OCI-LY3 (cell line): ENCODE data around the gene RSAD1.

ENCODE experiments used
- EZH2phosphoT487 ChIP-seq: fragments of 200-600 bp; shearing (Covaris generic); IDR thresholded peaks from 2 replicates; pipeline ENCODE4 v1.6.1; 2018; ENCODE audit warnings: antibody characterized with exemption, mixed run types, low read depth
- TF ChIP-seq, protein P1 (sequence below): fragments of 200-600, 300-600 bp; sonication (generic); IDR thresholded peaks from 2 replicates; pipeline ENCODE4 v1.5.1; 2014; ENCODE audit warnings: antibody characterized with exemption, low read length, low read depth

- TF ChIP-seq, protein P1, sequence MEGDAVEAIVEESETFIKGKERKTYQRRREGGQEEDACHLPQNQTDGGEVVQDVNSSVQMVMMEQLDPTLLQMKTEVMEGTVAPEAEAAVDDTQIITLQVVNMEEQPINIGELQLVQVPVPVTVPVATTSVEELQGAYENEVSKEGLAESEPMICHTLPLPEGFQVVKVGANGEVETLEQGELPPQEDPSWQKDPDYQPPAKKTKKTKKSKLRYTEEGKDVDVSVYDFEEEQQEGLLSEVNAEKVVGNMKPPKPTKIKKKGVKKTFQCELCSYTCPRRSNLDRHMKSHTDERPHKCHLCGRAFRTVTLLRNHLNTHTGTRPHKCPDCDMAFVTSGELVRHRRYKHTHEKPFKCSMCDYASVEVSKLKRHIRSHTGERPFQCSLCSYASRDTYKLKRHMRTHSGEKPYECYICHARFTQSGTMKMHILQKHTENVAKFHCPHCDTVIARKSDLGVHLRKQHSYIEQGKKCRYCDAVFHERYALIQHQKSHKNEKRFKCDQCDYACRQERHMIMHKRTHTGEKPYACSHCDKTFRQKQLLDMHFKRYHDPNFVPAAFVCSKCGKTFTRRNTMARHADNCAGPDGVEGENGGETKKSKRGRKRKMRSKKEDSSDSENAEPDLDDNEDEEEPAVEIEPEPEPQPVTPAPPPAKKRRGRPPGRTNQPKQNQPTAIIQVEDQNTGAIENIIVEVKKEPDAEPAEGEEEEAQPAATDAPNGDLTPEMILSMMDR, result no peak
- no peak for TF ChIP-seq EZH2phosphoT487
Measured at GRCh38 chr17:50491505-50491904, 12.8 kb downstream of the RSAD1 start.
